Measurements from ENCODE around the gene TBC1D22B.

TBC1D22B gene

DNA sequence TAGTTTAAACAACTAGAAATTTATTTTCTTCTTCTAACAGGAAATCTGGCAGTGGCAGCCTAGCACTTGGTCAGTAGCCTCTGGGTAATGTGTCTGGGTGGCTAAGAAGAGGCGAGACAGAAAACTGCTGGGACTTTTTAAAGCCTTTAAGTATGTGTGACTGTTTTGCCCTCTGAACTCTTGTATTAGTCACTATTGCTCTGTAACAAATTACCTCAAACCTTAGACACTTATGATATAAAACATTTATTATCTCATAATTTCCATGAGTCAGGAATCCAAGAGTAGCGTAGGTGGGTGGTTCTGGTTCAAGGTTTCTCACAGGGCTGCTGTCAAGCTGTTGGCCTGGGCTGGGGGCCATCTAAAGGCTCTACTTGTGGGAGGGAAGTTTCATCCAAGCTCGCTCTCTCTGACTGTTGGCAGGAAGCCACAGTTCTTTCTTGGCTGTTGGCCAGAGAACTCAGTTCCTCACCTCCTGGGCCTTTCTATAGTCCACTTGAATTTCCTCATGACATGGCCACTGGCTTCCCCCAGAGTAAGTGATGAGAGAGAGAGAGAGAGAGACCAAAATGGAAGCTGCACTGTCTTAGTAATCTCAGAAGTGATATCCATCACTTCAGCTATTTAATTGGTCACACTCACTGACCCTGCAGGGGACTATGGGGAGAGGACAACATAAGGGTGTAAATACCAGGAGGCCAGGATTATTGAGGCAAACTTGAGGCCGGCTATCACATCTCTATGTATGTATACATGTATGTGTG, 17.4 kb upstream of the TBC1D22B start:
- no peak for TF ChIP-seq CTCF (conservative IDR thresholded peaks at IDR 0.05; ENCODE audit: low read length)
- DNase-seq (ENCODE audit: low read depth), result peak; percentile 90
- H3K4me3 ChIP-seq (ENCODE audit: low read length), result no peak overlapping the region

DNA sequence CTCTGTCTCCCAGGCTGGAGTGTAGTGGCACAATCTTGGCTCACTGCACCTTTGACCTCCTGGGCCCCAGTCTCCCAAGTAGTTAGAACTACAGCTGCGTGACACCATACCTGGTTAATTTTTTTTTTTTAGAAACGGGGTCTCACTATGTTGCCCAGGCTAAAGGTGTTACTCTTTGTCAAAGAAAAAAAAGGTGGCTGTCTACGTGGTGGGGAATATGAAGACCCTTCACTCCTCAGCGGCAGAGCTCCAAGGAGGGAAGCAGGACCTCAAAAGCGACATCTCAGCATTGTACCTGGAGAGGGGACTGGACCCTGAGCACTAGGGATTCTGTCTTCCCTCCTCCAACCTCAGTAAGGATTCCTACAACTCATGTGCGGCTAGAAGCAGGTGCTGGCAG, 16.4 kb upstream of the TBC1D22B start:
- no peak overlapping the region for H3K4me3 ChIP-seq (ENCODE audit: low read length)
- TF ChIP-seq CTCF (conservative IDR thresholded peaks at IDR 0.05; ENCODE audit: low read length), result no peak
- DNase-seq (ENCODE audit: low read depth), result no peak

DNA sequence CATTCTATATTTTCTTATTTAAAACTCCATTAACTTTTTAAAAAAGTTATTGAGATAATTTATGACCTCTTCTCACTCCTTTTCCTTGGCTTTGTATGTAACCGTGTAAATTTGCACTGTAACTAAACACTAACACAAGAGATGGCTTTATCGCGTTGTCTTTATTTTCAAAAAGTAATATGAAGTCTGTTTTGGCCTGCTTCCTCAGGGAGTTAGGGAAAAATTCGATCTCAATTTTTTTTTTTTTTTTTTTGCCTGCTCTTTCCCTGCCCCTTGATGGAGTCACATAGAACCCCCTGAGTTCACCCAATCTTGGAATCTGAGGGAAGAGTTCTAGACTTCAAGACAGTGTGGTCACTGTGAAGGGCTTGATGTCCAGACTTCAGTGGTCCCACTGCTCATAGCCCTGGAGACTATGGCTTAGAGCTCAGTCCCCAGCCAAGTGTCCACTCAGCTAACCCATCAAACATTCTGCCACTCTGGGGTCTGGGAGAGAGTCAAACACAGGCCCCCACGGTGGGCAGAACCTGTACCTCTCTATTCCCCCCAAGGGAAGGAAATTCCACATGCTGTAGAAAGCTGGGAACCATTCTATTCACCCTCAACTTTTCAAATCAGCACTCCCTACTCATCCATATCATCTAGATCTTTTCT, 15.7 kb upstream of the TBC1D22B start:
- no peak for TF ChIP-seq CTCF (conservative IDR thresholded peaks at IDR 0.05; ENCODE audit: low read length)
- H3K4me3 ChIP-seq (ENCODE audit: low read length), result no peak overlapping the region

DNA sequence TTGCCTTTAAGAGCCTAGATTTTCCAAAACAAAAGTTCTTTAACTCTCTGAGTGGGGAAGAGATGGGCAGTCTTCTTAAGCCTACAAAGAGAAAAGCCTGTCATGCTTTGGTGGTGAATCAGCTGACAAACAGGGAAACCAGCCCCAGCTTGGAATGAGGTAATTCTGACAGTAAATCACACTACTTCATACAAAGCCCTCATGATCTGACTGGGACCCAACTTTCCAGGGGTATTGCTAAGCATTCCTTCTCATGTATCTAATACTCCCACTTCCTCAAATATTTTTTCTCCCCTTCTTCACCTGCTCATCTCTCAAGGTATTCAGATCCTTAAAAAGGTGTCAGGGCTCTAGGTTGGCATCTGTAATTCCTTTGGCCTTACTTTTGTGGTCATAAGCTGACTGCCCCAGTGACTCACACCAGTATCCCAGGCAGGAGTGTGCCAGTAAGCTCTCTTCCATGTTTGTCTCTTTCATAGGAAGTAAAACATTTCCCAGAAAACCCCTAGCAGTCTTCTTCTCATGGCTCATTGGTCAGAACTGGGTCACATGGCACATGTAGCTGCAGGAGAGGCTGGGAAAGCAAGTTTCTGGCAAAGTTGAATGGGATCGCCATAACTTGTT, 15.0 kb upstream of the TBC1D22B start:
- H3K4me3 ChIP-seq (ENCODE audit: low read length), result no peak overlapping the region
- peak; percentile 98 for DNase-seq (ENCODE audit: low read depth)
- no peak for TF ChIP-seq CTCF (conservative IDR thresholded peaks at IDR 0.05; ENCODE audit: low read length)

More for the DNA sequence above, 15.7 kb upstream of the TBC1D22B start:
- no peak for DNase-seq (ENCODE audit: low read depth)

DNA sequence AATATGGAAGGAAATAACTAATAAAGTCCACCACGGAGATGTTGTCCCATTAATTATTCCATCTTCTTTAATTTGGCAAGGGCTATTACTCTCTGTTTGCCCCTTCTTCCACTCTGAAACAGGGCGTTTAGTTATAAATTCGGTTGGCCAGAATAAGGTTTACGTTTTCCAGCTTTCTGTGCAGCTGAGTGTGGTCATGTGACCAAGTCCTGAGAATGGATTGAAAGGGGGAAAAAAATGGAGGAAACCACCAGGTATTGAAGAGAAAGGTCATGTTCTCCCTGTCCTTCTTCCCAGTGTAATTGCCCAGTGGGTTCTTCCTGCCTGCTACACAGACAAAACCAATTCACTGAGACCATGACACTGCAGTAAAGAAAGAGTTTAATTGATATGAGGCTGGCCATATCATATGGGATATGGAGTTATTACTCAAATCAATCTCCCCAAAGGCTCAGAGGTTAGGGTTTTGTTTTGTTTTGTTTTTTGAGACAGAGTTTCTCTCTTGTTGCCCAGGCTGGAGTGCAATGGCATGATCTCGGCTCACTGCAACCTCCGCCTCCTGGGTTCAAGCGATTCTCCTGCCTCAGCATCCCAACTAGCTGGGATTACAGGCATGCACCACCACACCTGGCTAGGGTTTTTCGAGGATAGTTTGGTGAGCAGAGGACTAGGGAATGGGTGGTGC, 14.3 kb upstream of the TBC1D22B start:
- no peak for DNase-seq (ENCODE audit: low read depth)
- TF ChIP-seq CTCF (conservative IDR thresholded peaks at IDR 0.05; ENCODE audit: low read length), result no peak
- H3K4me3 ChIP-seq (ENCODE audit: low read length), result no peak overlapping the region

- TF ChIP-seq CTCF (conservative IDR thresholded peaks at IDR 0.05; ENCODE audit: low read length), result no peak
- DNase-seq (ENCODE audit: low read depth), result no peak
- H3K4me3 ChIP-seq (ENCODE audit: low read length), result no peak overlapping the region
These were observed 13.7 kb upstream of the TBC1D22B start for GRCh38 chr6:37243816-37244370.

All from AG10803 (cell line).